Measurements from ENCODE around the gene ASS1. TPM values are rescaled to one million over a fixed set of nuclear protein-coding genes. Genes with fewer than 3 reads are reported as not detected.
"Not testable (repeated sequence)": the region's sequence is repeated elsewhere in the genome, so short reads cannot be mapped to it uniquely, and the experiment has no call there.

ASS1 gene
- total RNA-seq (2014; rRNA removed; shearing (Covaris generic)), result not detected in 2 replicates

DNA sequence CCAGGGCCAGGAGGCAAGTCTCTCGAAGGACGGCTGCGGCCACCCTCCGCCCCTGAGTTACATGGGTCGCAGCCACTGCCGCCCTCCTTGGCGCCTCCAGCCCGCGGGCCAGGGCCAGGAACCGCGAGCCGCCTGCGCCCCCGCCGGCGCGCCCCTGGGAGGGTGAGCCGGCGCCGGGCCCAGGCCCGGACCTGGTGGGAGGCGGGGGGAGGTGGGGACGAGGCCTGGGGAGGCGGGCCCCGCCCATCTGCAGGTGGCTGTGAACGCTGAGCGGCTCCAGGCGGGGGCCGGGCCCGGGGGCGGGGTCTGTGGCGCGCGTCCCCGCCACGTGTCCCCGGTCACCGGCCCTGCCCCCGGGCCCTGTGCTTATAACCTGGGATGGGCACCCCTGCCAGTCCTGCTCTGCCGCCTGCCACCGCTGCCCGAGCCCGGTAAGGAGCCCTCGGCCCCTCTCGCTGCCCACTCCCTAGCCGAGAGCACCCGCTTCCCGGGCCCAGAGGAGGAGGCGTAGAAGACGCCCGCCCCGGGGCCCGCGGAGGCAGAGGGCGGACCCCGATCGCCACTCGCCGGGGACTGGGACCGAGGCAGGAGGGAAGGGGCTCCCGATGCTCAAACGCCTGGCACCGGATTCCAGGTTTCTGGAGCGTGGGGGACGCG lies at the start of gene ASS1:
Gene ASS1 (plus strand): TSS at position 397 of the 657 bp plus-strand sequence. CDS start 7,268 bp downstream, outside the sequence.
- DNase-seq (ENCODE audit: low spot score), result no peak

DNA sequence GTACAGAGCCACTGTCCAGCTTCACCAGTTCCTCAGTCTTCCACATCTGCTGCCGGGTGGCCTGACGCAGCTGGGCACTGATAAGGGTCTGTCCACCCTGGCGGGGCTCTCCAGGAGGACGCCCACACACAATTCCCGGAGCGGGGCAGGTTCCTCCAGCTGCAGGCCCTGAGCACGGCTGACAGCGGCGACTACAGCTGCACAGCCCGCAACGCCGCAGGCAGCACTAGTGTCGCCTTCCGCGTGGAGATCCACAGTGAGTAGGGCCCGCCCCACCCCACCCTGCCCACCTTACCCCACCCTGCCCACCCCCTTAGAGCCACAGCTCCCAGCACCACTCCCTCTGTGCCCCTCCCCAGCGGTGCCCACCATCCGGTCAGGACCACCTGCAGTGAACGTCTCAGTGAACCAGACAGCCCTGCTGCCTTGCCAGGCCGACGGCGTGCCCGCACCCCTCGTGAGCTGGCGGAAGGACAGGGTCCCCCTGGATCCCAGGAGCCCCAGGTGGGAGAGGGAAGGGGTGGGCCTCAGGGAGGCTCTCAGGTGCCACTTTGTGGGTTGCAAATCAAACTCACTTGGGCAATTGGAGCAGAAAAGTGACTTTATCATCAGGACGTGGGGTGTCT lies 48.8 kb upstream of the ASS1 start:
- no peak for DNase-seq (ENCODE audit: low spot score)

DNA sequence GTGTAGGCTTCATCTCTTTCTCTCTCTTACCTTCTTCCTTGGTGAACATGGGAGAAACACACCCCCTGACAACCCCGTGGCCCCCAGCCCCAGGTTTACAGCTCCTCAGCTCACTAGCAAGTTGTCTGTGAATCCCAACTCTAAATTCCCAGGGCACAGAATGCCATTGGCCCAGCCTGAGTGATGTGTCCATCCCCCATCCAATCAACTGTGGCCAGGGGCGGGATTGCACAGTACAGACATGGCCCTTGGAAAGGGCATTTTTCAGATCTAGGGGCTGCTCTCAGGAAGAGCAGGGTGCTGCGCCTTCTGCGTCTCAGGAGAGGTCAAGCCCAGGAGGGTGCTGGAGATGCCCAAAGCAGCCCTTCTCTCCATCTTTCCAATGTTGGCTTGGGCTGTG lies 48.2 kb upstream of the ASS1 start:
- DNase-seq (ENCODE audit: low spot score), result no peak

DNA sequence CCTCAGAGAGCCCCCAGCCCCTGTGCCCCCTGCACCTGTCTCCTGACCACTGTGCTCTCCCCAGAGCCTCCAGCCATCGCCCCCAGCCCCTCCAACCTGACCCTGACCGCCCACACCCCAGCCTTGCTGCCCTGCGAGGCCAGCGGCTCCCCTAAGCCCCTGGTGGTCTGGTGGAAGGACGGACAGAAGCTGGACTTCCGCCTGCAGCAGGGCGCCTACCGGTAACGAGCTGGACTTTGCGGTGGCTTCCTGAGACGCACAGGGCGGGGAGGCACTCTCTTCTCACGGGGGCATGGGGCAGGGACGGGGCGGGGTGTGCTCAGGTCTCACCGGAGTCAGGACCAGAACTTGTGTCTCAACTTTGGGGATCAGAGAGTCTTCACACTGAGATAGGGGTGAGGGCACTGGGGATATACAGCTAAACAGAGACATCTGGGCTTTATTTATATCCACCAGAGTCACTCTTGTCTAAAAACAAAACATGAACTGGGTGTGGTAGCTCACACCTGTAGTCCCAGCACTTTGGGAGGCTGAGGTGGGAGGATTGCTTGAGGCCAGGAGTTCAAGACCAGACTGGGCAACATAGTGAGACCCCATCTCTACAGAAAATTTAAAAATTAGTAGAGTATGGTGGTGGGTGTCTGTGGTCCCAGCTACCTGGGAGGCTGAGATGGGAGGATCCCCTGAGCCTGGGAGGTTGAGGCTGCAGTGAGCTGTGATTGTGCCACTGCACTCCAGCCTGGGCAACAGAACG lies 46.1 kb upstream of the ASS1 start:
- no peak for DNase-seq (ENCODE audit: low spot score)

DNA sequence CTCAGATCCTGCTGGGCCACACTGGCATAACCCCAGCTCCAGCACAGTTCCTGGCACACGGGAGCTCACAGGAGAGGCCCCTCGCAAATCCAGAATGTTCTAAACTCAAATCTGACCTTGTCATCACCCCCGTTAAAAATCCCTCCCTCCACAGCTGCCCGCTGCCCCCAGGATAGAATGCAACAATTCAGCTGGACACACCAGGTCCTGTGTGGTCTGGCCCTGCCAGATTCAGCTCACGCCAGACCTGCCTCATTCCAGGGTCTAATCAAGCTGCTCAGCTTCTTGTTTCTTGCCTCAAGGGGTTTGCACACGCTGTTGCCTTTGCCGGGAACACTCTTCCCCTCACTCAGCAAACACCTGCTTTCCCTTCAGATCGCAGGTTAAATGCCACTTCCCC lies 45.0 kb upstream of the ASS1 start:
- no peak for DNase-seq (ENCODE audit: low spot score)

DNA sequence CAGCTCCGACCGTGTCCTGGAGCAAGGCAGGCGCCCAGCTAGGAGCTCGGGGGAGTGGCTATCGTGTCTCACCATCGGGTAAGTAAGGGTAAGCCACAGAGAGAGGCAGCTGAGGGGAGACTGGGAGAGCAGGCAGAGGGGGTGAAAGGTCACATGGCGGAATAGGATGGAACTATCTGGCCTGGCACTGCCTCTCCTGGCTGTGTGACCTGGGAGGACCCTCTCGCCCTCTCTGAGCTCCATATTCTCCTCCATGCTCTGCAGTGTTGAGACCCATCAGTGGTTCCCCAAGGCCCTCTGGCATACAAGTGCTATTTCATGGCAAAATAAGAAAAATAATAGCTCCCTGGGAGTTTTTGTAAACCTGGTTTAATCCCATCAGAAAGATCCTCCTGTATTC lies 43.9 kb upstream of the ASS1 start:
- DNase-seq (ENCODE audit: low spot score), result no peak

DNA sequence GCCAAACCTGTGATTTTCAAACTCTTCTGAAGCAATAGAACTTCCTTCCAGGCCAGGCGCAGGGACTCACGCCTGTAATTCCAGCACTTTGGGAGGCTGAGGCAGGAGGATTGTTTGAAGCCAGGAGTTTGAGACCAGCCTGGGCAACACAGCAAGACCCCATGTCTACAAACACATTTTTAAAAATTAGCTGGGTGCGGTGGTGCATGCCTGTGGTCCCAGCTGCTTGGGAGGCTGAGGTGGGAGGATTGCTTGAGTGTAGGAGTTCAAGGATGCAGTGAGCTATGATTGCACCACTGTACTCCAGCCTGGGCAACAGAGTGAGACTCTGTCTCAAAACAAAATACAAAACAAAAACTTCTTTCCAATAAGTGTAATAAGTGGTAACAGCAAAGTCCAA lies 43.0 kb upstream of the ASS1 start:
- not testable (repeated sequence) for DNase-seq (ENCODE audit: low spot score)

DNA sequence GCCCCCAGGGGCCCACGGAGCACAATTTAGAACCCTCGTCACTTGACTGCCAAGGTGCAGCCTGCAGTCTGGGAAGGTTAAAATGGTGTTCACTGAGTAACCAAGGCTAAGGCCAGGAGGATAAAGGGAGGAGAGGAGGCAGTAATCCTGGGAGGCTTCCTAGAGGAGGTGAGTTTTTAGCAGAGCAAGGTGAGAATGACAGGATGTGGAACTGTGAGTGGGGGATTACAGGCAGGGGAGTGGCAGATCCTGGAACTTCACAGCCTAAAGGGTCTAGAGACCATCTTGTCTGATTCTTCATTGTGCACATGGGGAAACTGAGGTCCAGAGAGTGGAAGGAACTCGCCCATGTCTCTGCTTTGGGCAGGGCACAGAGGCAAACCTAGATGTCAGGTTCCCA lies 42.5 kb upstream of the ASS1 start:
- DNase-seq (ENCODE audit: low spot score), result no peak

DNA sequence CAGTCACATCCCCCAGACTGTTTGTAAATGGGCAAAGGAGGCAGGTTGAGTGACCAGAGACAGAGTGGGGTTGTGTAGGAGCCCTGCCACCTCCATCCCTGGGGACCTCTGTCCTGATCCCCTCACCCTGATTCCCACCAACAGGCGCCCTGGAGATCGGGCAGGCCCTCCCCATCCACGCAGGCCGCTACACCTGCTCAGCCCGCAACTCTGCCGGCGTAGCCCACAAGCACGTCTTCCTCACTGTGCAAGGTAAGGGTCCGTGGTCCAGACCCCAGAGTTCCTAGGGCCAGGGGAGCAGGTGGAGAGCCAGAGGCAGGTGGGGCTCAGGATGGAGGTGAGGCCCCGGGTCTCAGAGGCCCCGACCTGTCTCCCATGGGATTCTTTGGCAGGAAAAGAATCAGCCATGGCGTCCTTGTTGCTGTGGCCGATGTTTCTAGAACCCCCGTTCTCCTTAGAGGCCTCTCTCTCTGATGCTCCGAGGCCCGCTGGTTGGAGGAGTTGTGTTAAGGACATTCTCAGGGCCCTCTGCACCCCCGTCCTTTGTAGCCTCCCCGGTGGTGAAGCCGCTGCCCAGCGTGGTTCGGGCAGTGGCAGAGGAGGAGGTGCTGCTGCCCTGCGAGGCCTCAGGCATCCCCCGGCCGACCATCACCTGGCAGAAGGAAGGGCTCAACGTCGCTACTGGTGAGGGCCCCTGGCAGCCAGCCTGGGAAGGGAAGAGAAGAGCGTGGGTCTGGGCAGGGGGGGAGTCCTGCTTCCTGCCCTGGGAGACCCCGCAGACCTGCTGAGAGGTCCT lies 41.9 kb upstream of the ASS1 start:
- no peak for DNase-seq (ENCODE audit: low spot score)

DNA sequence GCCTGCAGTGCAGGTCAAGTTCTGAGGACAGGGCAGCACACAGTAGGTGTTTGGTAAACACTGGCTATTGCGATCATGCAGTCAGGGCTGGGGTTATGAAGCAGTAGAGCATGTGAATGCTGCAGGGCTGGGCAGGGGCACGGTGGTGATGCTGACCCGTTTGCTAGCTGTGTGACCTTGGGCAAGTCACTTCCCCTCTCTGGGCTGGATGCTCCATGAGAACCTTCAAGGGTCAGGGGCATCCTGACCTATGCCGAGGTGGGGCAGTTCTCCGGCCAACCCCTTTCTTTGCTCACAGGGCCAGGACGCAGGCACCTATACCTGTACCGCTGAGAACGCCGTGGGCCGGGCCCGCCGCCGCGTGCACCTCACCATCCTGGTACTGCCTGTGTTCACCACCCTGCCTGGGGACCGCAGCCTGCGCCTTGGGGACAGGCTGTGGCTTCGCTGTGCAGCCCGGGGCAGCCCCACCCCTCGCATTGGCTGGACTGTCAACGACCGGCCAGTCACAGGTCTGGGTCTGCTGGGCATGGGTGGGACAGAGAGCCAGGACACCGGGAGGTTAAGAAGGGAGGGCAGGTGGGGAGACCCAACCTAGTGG lies 39.0 kb upstream of the ASS1 start:
- DNase-seq (ENCODE audit: low spot score), result no peak

DNA sequence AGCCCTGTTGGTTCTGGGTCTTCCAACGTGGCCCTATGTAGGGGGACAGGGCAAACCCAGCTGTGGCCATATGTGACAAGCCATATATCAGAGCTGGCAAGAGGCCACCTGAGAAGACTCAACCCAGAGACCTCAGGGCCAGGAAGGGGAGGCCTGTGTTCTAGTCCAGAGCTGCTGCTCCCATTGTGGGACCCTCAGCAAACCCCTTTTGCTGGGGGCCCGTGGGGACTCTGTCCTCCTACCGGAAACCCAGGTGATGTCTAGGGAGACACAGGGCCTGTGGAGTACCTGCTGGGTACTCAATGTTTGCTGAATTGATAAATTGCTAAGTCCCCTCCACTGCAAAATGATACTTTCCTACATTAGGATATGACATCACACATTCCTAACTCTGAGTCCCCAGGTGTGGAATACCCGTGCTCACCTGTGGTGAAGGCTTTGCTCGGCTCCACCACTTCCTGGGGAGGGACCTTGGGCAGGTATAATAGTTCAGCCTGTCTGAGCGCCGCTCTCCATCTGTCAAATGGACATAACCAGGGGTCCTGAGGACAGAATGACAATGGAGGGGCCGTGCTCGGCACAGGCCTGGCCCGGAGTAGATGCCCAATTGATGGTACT lies 38.4 kb upstream of the ASS1 start:
- DNase-seq (ENCODE audit: low spot score), result no peak

DNA sequence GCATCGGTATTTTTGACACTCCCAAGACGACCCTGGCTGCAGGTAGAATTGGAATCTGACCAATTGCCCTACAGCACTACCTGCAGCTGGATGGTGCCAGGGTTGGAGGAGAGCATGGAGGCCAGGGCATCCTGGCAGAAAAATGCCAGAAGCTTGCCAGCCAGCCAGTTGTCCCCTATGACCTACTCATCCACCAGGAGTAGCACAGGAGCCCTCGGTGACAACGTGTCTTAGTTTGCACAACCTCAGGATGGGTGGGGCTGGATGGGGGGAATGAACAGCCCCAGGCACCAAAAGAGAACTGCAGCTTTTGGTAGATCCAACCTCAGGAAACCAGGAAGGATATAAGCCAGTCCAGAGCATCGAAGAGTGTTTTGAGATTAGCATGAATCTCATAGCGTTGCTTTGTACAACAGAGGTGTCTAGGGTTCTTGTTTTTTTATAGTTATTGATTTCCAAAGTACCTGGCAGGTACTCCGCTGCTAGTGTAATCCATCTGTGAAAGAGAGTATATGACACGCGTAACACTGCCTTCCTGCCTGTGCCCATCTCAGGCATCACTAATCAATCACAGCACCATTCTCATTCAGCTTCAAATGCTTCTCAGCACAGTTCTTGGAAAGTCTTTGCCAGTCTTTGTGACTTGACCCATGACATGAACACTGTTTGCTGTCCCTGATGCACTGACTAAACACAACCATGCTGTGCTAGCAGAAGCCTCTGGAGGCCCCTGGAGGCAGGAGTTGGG lies 36.7 kb upstream of the ASS1 start:
- no peak for DNase-seq (ENCODE audit: low spot score)

DNA sequence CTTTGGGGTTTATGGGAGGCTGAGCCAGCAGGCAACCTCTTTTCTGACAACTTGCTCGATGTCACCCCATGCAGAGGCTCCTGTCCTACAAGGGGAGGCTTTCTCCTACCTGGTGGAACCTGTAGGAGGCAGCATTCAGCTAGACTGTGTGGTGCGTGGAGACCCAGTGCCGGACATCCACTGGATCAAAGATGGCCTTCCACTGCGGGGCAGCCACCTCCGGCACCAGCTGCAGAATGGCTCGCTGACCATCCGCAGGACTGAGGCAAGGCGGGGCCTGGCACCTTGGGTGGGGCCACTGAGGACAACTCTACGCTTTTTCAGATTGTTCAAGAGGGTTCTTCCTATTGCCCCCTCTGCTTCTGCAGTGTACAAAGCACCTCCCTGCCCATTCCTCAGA lies 36.1 kb upstream of the ASS1 start:
- DNase-seq (ENCODE audit: low spot score), result no peak

DNA sequence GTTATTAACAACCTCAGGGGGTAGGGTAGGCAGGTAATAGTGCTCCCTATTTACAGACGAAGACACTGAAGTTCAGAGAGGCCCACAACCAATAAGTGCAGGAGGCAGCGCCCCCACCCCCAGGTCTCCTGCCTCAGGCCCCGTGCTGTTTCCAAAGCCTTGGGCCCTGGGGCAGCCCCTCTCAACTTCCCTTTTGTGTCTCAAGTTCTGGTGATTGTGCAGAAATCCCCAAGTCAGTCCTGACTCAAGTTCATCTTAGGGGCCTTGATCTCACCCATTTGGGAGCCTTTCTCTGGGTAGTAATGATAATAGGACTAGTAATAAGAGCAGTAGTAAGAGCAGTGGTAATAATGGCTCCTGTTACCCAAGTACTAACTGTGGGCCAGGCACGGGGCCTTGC lies 35.5 kb upstream of the ASS1 start:
- DNase-seq (ENCODE audit: low spot score), result no peak

DNA sequence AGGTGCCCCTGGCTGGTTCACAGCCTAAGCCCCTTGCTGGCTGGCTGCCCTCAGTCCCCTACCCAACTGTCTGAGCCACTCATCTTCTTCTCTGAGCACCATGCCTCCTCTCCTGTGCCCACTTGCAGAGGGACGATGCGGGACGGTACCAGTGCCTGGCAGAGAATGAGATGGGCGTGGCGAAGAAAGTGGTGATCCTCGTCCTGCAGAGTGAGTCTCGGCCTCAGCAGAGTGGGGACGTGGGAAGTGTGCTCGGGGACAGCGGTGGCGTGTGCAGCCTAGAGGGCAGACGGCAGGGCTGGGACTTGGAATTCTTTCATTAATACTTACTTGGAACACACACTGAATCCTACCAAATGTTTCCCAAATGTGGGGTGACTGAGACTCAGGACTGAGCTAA lies 34.3 kb upstream of the ASS1 start:
- DNase-seq (ENCODE audit: low spot score), result no peak

DNA sequence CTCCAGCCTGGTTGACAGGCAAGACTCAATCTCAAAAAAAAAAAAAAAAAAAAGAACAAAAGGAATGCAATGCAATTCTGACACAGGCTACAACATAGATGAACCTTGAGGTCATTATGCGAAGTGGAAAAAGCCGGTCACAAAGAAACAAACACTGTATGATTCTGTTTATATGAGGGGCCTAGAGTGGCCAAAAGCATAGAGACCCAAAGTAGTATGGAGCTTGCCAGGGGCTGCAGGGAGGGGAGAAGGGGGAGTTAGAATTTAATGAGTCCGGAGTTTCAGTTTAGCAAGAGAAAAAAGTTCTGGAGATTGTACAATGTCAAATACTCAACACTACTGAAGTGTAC lies 33.2 kb upstream of the ASS1 start:
- DNase-seq (ENCODE audit: low spot score), result no peak

DNA sequence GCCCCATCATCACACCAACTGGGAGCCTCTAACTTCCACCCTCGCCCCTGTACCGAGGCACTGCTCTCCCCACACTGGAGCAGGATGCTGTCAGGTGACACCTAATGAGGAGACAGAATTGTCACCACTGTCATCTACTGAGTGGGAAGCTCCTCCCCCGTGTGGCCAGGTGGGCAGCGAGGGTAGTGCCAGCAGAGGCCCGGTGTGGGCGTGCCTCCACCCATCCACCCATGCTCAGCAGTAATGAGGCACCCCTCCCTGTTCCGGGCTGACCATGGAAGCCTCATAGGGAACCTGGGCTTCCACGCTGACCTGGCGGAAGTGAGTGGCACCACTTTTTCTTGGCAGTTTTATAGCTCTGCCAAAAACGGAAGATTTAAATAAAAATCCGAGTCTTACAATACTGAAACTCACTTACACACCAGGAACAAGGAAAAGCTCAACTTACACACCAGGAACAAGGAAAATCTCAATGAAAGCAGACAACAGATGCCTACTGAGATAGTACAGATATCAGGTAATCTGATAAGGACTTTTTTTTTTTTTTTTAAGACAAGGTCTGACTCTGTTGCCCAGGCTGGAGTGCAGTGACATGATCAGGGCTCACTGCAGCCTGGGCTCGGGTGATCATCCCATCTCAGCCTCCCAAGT lies 30.6 kb upstream of the ASS1 start:
- no peak for DNase-seq (ENCODE audit: low spot score)

DNA sequence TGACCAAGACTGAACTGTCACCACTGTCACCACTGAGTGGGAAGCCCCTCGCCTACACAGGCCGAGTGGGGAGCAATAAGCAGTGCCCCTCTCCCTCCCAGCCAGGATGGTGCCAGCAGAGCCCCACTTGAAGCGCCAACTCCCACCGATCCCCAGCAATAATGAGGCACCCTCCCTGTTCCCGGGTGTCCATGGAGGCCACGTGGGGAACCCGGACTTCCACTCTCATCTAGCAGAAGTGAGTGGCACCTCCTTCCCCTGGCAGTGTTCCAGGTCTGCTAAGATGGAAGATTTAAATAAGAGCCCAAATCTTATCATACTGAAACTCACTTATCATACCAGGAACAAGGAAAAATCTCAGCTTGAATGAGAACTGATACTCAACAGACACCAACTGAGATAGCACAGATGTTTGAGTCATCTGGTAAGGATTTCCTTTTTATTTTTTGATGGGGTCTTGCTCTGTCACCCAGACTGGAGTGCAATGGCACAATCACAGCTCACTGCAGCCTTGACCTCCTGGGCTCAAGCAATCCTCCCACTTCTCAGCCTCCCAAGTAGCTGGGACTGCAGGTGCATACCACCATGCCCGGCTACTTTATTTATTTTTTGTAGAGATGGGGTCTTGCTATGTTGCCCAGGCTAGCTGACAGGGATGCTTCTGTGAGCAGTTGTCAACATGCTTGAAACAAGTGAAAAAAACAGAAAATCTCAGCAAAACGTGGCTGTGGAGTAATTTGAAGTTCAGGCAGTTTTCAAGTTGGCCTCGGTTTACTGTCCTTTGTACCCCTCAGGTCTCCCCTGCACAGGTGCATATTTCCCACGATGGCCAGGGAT lies 29.6 kb upstream of the ASS1 start:
- DNase-seq (ENCODE audit: low spot score), result no peak

DNA sequence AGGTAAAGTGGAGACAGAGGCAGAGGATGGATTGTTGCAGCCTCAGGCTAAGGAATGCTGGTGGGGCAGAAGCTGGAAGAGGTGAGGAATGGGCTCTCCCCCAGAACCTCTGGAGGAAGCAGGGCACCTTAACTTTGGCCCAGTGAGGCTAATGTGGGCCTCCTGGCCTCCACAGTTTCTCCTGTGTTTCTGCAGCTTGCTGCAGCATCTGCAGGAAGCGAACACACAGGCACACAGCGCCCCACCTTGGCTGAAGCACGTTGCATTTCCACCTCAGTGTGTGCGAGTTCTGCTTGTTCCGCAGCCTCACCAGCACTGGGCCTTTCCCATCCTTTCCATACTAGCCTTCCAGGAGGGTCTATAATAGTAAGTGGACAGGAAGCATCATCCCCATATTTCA lies 27.2 kb upstream of the ASS1 start:
- no peak for DNase-seq (ENCODE audit: low spot score)
